ENCODE measurements around the gene CNTN1.

DNA sequence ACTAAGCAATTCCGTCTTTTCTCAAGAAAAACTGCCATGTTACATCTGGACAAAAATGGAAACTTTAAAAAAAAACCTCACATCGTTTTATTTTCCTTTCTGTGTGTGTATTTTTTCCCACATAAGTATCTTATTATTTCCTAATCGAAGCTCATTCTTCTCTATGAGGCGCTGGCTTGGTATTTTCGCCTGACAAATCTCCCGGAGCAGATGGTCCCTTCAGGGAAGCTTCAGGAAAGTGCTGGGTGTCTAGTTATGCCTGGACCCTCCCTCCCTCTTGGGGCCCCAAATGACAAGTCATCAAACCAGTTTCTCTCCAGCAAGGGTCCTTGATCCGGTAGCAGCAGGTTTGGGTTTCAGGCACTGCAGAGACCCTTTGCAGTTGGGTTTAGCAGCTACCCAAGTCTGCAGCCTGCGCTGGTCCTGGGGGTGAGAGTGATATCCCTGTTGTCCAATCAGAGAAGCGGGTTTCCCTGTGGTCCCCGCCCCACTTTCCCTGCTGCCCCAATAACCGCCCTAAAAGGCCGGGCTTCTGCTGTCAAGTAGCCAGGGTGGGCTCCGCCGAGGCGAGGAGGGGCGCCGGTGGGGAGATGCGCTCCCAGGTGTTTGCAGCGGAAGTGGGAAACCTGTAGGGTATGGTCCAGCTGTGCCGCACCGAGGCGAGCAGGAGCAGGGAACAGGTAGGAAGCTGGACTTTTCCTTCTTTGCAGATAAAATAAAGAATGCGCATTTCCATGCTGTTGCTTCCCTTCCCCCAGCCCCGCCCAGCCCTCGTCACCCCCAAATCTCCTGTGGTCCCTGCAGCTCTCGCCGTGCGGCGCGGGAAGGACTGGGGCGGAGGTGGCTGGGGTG lies at the start of gene CNTN1:
- TF ChIP-seq EZH2 (IDR thresholded peaks at IDR 0.05; ENCODE audit: borderline replicate concordance, control insufficient read depth, low read depth, low read length) (no peak), NR2C1 (IDR thresholded peaks at IDR 0.05) (no peak), YY1 (IDR thresholded peaks at IDR 0.05; ENCODE audit: low read depth, low read length) (no peak), ZNF274 (IDR thresholded peaks at IDR 0.05; ENCODE audit: insufficient read depth, insufficient read length) (no peak), TCF7 (IDR thresholded peaks at IDR 0.05; ENCODE audit: borderline replicate concordance) (no peak), BHLHE40 (IDR thresholded peaks at IDR 0.05; ENCODE audit: borderline replicate concordance in 1 of 2, low read depth in 2 of 2, low read length in 1 of 2) (no peak), GABPA (IDR thresholded peaks at IDR 0.05; ENCODE audit: low read depth) (no peak), HDAC2 (IDR thresholded peaks at IDR 0.05) (no peak), POLR2AphosphoS2 (IDR thresholded peaks at IDR 0.05; ENCODE audit: low read depth, low read length) (no peak), JUND (IDR thresholded peaks at IDR 0.05; ENCODE audit: low read depth, low read length) (no peak), EED (IDR thresholded peaks at IDR 0.05; ENCODE audit: low read depth) (no peak), CEBPB (IDR thresholded peaks at IDR 0.05; ENCODE audit: borderline replicate concordance in 1 of 2, low read depth in 2 of 2, low read length in 2 of 2) (no peak)
- TF ChIP-seq, protein P1, sequence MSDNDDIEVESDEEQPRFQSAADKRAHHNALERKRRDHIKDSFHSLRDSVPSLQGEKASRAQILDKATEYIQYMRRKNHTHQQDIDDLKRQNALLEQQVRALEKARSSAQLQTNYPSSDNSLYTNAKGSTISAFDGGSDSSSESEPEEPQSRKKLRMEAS (IDR thresholded peaks at IDR 0.05; ENCODE audit: low read depth, low read length): no peak
